Measurements from ENCODE around the gene TNC.

DNA sequence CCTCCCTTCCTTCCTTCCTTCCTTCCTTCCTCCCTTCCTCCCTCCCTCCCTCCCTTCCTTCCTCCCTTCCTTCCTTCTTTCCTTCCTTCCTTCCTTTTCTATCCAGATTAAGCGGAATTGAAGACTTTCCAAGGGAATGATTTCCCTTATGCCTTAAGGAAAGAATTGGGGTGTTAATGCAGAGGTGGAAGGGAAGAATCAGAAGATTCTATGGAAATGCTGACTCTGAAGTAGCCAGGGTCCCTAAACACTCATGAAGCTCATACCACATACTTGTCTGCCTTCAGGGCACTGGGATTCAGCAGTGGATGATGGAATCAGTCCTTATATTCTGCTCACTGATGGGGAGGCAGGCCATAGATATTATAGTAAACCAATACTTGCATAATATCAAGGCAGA lies 48.2 kb downstream of the TNC start:
- TF ChIP-seq, protein P1, sequence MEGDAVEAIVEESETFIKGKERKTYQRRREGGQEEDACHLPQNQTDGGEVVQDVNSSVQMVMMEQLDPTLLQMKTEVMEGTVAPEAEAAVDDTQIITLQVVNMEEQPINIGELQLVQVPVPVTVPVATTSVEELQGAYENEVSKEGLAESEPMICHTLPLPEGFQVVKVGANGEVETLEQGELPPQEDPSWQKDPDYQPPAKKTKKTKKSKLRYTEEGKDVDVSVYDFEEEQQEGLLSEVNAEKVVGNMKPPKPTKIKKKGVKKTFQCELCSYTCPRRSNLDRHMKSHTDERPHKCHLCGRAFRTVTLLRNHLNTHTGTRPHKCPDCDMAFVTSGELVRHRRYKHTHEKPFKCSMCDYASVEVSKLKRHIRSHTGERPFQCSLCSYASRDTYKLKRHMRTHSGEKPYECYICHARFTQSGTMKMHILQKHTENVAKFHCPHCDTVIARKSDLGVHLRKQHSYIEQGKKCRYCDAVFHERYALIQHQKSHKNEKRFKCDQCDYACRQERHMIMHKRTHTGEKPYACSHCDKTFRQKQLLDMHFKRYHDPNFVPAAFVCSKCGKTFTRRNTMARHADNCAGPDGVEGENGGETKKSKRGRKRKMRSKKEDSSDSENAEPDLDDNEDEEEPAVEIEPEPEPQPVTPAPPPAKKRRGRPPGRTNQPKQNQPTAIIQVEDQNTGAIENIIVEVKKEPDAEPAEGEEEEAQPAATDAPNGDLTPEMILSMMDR (IDR thresholded peaks at IDR 0.05): no peak
- no peak for TF ChIP-seq EZH2 (IDR thresholded peaks at IDR 0.05; ENCODE audit: borderline replicate concordance, insufficient read depth, low read depth, low read length, poor library complexity, severe bottlenecking)

Measured in B cell (primary cell).